KMS-11 (cell line): Measurements from ENCODE around the gene GRID2.

Experiments
- H2AFZ ChIP-seq: fragments of 200-600 bp; sonication (generic); 2 replicates; pipeline ENCODE4 v1.6.1; 2016; ENCODE audit warnings: antibody characterized with exemption, mixed run types, low read depth
- H3K27ac ChIP-seq: fragments of 200-600 bp; sonication (generic); 2 replicates; pipeline ENCODE4 v1.6.1; 2016; ENCODE audit warnings: mild to moderate bottlenecking, mixed run types
- H3K27me3 ChIP-seq: fragments of 200-600 bp; sonication (generic); 2 replicates; pipeline ENCODE4 v1.6.1; 2017; ENCODE audit warnings: mild to moderate bottlenecking, low read depth, mixed run types, moderate library complexity; ENCODE audit not compliant: insufficient read depth
- H3K36me3 ChIP-seq: fragments of 200-600 bp; sonication (generic); 2 replicates; pipeline ENCODE4 v1.6.1; 2017; ENCODE audit warnings: mild to moderate bottlenecking, mixed run types; ENCODE audit not compliant: insufficient read depth
- H3K4me1 ChIP-seq: fragments of 200-600 bp; sonication (generic); 2 replicates; pipeline ENCODE4 v1.6.1; 2016; ENCODE audit warnings: mild to moderate bottlenecking, low read depth, mixed run types; ENCODE audit not compliant: poor library complexity, severe bottlenecking
- H3K4me2 ChIP-seq: fragments of 200-600 bp; sonication (generic); 2 replicates; pipeline ENCODE4 v1.7.0; 2016; ENCODE audit warnings: mild to moderate bottlenecking, mixed run types
- H3K4me3 ChIP-seq: fragments of 200-600 bp; sonication (generic); IDR thresholded peaks from 2 replicates; pipeline ENCODE4 v1.6.1; 2017; ENCODE audit warnings: low read depth, low read length, mixed read lengths; ENCODE audit not compliant: insufficient read depth
- H3K79me2 ChIP-seq: fragments of 200-600 bp; sonication (generic); 2 replicates; pipeline ENCODE4 v1.6.1; 2016; ENCODE audit warnings: low read depth, mixed run types; ENCODE audit not compliant: insufficient read depth
- H3K9ac ChIP-seq: fragments of 200-600 bp; sonication (generic); 2 replicates; pipeline ENCODE4 v1.6.1; 2016; ENCODE audit warnings: mild to moderate bottlenecking, mixed run types
- H4K20me1 ChIP-seq: fragments of 200-600 bp; sonication (generic); 2 replicates; pipeline ENCODE4 v1.6.1; 2016; ENCODE audit warnings: mild to moderate bottlenecking, mixed run types; ENCODE audit not compliant: insufficient read depth
- CTCF ChIP-seq: fragments of 200-600 bp; sonication (generic); conservative IDR thresholded peaks from 2 replicates; pipeline ENCODE4 v1.6.1; 2017; ENCODE audit warnings: low read depth, mild to moderate bottlenecking, antibody characterized with exemption, low read length, moderate library complexity, mixed read lengths

GRID2 gene

GRCh38 chr4:93066749-93067148 lies 763.0 kb downstream of the GRID2 start:
- Histone ChIP-seq H2AFZ (no peak overlapping the region), H4K20me1 (no peaks in the 10 kb centered on the region), H3K27me3 (no peaks in the 10 kb centered on the region), H3K4me3 (no peak overlapping the region), H3K4me2 (no peak overlapping the region), H3K4me1 (no peaks in the 10 kb centered on the region), H3K79me2 (no peaks in the 10 kb centered on the region), H3K27ac (no peak overlapping the region), H3K9ac (no peak overlapping the region), H3K36me3 (no peaks in the 10 kb centered on the region)
- no peak for TF ChIP-seq CTCF

GRCh38 chr4:93072292-93072691 lies 768.5 kb downstream of the GRID2 start:
- Histone ChIP-seq H3K27me3 (no peaks in the 10 kb centered on the region), H3K4me2 (no peak overlapping the region), H3K4me1 (no peaks in the 10 kb centered on the region), H4K20me1 (no peaks in the 10 kb centered on the region), H2AFZ (no peak overlapping the region), H3K79me2 (no peaks in the 10 kb centered on the region), H3K36me3 (no peaks in the 10 kb centered on the region; the same call in 1 of the 2 replicates), H3K9ac (no peak overlapping the region), H3K27ac (no peak overlapping the region), H3K4me3 (no peak overlapping the region)
- no peak for TF ChIP-seq CTCF

- Histone ChIP-seq H3K36me3 (no peaks in the 10 kb centered on the region; the same call in 1 of the 2 replicates), H3K79me2 (no peaks in the 10 kb centered on the region), H3K27ac (no peak overlapping the region), H3K27me3 (no peaks in the 10 kb centered on the region), H3K4me2 (no peak overlapping the region), H3K4me3 (no peak overlapping the region), H2AFZ (no peak overlapping the region), H4K20me1 (no peaks in the 10 kb centered on the region), H3K9ac (no peak overlapping the region), H3K4me1 (no peaks in the 10 kb centered on the region)
- TF ChIP-seq CTCF = no peak
Measured at GRCh38 chr4:93080316-93080715, 776.5 kb downstream of the GRID2 start.

GRCh38 chr4:93084599-93085305 lies 781.0 kb downstream of the GRID2 start:
- Histone ChIP-seq H3K36me3 (no peaks in the 10 kb centered on the region), H3K4me1 (no peaks in the 10 kb centered on the region), H3K27me3 (no peaks in the 10 kb centered on the region), H2AFZ (no peak overlapping the region), H3K27ac (no peak overlapping the region), H3K4me2 (no peak overlapping the region), H3K9ac (no peak overlapping the region), H3K79me2 (no peaks in the 10 kb centered on the region), H3K4me3 (no peak overlapping the region), H4K20me1 (no peaks in the 10 kb centered on the region)
- TF ChIP-seq CTCF = no peak
